NB4 (cell line): ENCODE results near the gene KCNQ2.

Experiments
- MYC ChIP-seq: IDR thresholded peaks from 2 replicates; pipeline ENCODE4 v1.6.1; 2011; ENCODE audit warnings: low read depth, low read length
- POLR2A ChIP-seq: IDR thresholded peaks from 2 replicates; pipeline ENCODE4 v1.6.1; 2011; ENCODE audit warnings: mild to moderate bottlenecking; ENCODE audit not compliant: insufficient read length; ENCODE audit errors: extremely low read depth
- TF ChIP-seq, protein P1 (sequence below): IDR thresholded peaks from one replicate; pipeline ENCODE4 v1.5.1; 2012; ENCODE audit warnings: low read depth, low read length
- TF ChIP-seq, protein P2 (sequence below): IDR thresholded peaks from 2 replicates; pipeline ENCODE4 v1.6.1; 2011; ENCODE audit warnings: low read depth, low read length

DNA sequence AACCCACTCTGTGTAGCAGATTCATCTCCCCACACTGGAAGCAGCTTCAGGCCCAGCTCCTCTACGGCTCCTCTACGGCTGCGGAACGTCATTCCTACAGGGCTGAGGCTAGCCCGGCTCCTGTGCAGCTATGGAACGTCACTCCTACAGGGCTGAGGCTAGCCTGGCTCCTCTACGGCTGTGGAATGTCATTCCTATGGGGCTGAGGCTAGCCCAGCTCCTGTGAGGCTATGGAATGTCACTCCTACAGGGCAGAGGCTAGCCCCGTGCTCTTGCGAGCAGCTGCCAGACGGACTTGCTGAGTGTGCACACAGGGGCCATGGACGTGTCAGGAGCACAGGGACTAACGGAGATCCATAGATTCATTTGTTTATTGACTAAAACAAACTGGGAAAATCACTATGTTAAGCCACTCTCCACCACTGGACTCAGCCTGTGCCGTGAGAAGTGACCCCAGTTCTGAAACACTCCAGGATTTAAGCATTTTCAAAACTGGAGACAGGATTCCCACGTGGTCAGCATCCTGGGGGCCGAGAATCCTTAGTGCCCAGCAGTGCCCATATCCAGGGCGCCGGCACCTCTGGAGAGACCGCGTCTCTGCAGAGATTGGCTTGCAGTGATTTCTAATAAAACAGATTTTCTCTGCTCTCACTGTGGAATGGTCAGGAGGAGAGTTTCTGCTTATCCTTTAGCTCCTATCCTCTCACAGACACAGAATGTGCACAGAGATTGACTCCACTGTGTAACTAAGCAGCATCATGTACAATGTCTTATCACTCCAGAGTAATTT, 5.0 kb downstream of the KCNQ2 start:
- TF ChIP-seq, protein P1, sequence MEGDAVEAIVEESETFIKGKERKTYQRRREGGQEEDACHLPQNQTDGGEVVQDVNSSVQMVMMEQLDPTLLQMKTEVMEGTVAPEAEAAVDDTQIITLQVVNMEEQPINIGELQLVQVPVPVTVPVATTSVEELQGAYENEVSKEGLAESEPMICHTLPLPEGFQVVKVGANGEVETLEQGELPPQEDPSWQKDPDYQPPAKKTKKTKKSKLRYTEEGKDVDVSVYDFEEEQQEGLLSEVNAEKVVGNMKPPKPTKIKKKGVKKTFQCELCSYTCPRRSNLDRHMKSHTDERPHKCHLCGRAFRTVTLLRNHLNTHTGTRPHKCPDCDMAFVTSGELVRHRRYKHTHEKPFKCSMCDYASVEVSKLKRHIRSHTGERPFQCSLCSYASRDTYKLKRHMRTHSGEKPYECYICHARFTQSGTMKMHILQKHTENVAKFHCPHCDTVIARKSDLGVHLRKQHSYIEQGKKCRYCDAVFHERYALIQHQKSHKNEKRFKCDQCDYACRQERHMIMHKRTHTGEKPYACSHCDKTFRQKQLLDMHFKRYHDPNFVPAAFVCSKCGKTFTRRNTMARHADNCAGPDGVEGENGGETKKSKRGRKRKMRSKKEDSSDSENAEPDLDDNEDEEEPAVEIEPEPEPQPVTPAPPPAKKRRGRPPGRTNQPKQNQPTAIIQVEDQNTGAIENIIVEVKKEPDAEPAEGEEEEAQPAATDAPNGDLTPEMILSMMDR: no peak
- TF ChIP-seq, protein P2, sequence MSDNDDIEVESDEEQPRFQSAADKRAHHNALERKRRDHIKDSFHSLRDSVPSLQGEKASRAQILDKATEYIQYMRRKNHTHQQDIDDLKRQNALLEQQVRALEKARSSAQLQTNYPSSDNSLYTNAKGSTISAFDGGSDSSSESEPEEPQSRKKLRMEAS: no peak
- TF ChIP-seq POLR2A (no peak), MYC (no peak)
